OCI-LY3 (cell line): Measurements from ENCODE around the gene MFSD12.

Experiments
- EZH2phosphoT487 ChIP-seq: fragments of 200-600 bp; shearing (Covaris generic); IDR thresholded peaks from 2 replicates; pipeline ENCODE4 v1.6.1; 2018; ENCODE audit warnings: antibody characterized with exemption, mixed run types, low read depth
- TF ChIP-seq, protein P1 (sequence below): fragments of 200-600, 300-600 bp; sonication (generic); IDR thresholded peaks from 2 replicates; pipeline ENCODE4 v1.5.1; 2014; ENCODE audit warnings: antibody characterized with exemption, low read length, low read depth

DNA sequence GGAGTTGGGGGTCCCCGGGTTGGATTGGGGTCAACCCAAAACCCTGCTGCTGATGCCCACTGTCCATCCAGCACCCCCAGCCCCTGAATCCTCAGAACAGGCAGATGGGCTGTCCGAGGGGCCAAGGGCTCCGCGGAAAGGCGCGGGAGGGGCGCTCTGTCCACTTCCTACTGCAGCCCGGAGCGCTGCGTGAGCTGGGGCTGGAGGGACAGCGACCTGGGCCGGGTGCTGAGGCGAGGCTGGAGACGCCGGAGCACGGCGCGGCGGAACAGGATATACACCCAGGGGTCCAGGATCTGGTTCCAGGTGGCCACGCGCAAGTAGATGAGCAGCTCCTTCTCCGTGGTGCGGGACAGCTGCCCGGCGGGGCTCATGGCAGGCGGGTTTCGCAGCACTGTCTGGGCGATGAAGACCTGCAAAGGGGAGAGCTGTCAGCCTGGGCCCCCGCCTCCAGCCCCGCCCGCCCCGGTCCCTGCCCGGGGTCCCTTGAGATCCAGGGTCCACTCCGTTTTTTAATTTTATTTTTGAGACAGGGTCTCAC is 38.2 kb upstream of the MFSD12 start:
- TF ChIP-seq, protein P1, sequence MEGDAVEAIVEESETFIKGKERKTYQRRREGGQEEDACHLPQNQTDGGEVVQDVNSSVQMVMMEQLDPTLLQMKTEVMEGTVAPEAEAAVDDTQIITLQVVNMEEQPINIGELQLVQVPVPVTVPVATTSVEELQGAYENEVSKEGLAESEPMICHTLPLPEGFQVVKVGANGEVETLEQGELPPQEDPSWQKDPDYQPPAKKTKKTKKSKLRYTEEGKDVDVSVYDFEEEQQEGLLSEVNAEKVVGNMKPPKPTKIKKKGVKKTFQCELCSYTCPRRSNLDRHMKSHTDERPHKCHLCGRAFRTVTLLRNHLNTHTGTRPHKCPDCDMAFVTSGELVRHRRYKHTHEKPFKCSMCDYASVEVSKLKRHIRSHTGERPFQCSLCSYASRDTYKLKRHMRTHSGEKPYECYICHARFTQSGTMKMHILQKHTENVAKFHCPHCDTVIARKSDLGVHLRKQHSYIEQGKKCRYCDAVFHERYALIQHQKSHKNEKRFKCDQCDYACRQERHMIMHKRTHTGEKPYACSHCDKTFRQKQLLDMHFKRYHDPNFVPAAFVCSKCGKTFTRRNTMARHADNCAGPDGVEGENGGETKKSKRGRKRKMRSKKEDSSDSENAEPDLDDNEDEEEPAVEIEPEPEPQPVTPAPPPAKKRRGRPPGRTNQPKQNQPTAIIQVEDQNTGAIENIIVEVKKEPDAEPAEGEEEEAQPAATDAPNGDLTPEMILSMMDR, result no peak
- TF ChIP-seq EZH2phosphoT487, result no peak
